Stimulated activated CD4-positive, alpha-beta T cell treated with anti-CD3 and anti-CD28 coated beads, Interleukin-1b, Interleukin-23, amount 100 ng/mL, for 24 hours (primary cell): ENCODE data around the gene MYEOV.

Source experiments
- DNase-seq, 4 experiments: peaks; one replicate each; pipeline ENCODE4 v3.0.0-alpha.2; 2020; ENCODE audit warnings: low read depth in 4 of 4, low spot score in 1 of 4

MYEOV gene

GRCh38 chr11:69301081-69301454 is 7.1 kb downstream of the MYEOV start:
- no peak for DNase-seq

GRCh38 chr11:69301455-69302401 is 7.8 kb downstream of the MYEOV start:
- DNase-seq: peak in 2 of 4 experiments; percentile 29 to 31

- no peak for DNase-seq
Observed at GRCh38 chr11:69302447-69303020, 8.6 kb downstream of the MYEOV start.

- no peak for DNase-seq
Observed at GRCh38 chr11:69303427-69303826, 9.5 kb downstream of the MYEOV start.

- no peak for DNase-seq
Observed at GRCh38 chr11:69304258-69304657, 10.3 kb downstream of the MYEOV start.

GRCh38 chr11:69304686-69305085 is 10.7 kb downstream of the MYEOV start:
- no peak for DNase-seq

GRCh38 chr11:69305885-69306540 is 12.1 kb downstream of the MYEOV start:
- no peak for DNase-seq

GRCh38 chr11:69306821-69307220 is 12.9 kb downstream of the MYEOV start:
- no peak for DNase-seq

- no peak for DNase-seq
Observed at GRCh38 chr11:69307421-69307820, 13.5 kb downstream of the MYEOV start.

GRCh38 chr11:69307871-69308431 is 14.0 kb downstream of the MYEOV start:
- no peak for DNase-seq

GRCh38 chr11:69308491-69308911 is 14.5 kb downstream of the MYEOV start:
- no peak for DNase-seq

GRCh38 chr11:69308936-69309615 is 15.1 kb downstream of the MYEOV start:
- DNase-seq: no peak

- no peak for DNase-seq
Observed at GRCh38 chr11:69309631-69310280, 15.8 kb downstream of the MYEOV start.

- DNase-seq: no peak
Observed at GRCh38 chr11:69310351-69310750, 16.4 kb downstream of the MYEOV start.

GRCh38 chr11:69310934-69311766 is 17.2 kb downstream of the MYEOV start:
- DNase-seq: no peak

GRCh38 chr11:69311767-69312385 is 17.9 kb downstream of the MYEOV start:
- DNase-seq: no peak

GRCh38 chr11:69312453-69313404 is 18.8 kb downstream of the MYEOV start:
- DNase-seq: no peak

GRCh38 chr11:69313992-69314391 is 20.0 kb downstream of the MYEOV start:
- no peak for DNase-seq
